Measurements from ENCODE around the gene OGFOD2.
A peak's percentile ranks its signal among the peaks of the same experiment; 100 is the strongest.

The OGFOD2 gene

DNA sequence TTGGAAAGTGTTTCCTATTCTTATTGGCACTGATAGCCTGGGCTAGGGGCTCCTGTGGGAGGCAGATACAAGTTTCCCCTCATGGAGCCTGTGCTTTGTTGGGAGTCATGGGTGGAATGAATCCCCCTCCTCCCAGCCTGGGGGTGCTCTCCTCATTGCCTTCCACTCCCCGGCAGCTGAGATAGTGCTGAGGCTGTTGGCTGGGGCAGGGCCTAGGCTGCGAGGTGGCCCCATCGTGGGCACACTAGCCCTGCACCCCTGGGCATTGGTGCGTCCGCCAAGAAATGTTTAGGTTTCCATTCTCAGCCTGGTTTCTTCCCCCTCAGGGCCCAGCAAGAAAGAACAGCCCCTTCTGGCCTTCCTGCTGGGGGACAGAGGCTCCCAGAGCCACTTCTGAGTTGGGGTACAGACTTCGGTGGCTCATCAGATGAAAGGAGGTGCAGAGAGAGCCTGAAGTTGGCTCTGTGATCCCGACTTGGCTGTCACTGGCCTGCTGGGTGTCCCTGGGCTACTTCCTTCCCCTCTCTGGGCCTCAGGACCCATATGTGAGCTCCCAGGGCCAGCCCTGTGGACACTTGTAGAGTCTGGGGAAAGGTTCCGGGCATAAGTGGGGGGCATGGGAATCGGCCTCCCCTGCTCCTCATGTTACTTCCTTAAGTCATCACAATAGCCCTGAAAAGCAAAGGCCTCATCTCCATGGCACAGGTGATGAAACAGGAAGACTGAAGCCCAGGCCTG, 2.8 kb downstream of the OGFOD2 start:
- DNase-seq = no peak

DNA sequence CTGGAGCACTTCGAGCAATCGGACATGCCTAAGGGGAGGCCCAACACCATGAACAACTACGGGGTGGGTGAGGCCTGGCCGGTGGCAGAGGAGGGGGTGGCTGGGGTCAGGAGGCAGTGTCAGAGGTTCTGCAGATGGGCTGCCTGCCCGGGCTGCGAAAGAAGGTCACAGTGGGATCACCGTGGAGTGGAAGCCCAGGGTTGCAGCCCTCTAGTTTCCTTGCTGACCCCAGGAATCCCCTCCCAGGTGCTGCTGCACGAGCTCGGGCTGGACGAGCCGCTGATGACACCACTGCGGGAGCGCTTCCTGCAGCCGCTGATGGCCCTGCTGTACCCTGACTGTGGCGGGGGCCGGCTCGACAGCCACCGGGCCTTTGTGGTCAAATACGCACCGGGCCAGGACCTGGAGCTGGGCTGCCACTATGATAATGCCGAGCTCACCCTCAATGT, 3.5 kb downstream of the OGFOD2 start:
- no peak for DNase-seq

DNA sequence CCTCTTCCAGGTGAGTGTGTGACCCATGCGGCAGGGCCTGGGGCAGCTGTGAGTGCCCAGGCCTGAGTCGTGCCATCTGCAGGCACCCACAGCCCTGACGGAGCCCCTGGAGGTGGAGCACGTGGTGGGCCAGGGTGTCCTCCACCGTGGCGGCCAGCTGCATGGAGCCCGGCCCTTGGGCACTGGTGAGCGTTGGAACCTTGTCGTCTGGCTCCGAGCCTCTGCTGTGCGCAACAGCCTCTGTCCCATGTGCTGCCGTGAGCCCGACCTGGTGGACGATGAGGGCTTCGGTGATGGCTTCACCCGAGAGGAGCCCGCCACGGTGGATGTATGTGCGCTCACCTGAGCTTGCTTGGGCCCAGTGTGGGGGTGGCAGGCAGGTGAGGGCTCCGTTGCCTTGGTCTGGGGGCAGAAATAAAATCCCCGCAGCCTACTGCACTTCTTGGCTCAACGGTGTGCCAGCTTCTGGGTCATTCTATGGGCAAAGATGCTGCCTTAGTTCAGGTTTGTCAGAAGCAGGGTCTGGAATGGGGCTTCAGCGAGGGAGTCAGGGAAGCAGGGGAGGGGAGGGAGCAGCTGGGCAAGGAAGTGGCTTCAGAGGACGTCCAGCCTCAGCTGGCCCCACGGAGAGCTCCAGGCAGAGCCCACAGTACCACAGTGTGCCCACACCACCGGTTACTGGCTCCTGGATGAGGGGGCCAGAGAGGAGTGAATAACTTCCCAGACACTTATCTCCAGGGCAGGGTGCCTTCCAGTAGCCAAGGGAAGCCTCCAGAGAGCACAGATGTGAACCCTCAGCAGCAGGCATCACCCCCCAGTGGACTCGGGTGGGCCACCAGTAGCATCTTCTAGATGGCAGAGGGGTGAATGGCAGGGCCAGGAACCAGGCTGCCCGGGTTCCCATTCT, 4.2 kb downstream of the OGFOD2 start:
- DNase-seq = no peak

DNA sequence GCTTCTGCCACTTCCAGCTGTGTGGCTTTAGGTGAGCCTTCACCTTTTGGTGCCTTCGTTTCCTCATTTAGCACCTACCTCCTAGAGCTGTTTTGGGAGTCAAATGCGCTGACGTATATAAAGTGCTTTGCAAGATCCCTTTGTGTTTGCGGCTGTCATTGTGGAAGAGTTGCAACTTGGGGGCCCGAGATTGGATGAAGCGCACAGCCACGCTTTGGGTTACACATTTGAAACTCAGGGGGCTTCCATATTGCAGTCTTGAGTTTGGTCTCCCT, 4.8 kb downstream of the OGFOD2 start:
- DNase-seq = no peak

DNA sequence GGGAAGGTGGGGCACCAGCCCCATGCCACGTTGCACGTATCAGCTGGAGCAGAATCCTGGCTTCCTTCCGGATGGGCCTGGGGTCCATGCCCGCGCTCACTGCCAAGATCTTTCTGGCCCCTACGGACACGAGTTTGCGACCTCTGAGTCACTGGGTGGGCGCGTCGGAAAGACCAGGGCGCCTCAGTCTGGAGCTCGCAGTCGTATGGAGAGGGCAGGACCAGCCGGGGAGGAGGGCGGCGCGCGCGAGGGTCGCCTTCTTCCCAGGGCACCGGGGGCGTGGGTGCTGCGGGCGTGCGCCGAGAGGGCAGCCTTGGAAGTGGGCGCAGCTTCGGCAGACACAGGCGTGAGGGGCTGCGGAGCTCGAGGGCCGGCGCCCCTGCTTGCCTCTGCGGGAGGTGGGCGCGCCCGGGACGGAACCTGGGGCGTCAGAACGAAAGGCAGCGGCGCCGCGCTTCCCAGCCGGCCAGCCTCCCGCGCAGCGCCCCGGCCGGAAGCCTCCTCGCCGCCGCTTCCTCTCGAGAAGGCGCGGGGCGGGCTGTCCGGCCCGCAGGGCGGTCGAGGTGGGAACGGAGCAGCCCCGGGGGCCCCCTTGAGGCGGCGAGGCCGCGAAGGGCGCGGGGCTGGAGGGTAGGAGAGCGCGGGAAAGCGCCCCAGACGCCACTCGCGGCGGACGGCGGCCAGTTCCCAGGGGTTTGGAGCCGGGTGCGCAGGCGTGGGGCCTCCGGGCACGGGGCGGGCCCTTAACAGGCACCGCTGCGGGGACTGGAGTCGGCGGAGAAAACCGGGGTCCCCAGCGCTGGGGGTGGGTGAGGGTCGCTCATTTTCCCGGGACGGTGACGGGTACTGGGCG, 5.4 kb downstream of the OGFOD2 start, which contains the start of gene ARL6IP4:
Gene ARL6IP4 (plus strand): TSS at position 499 of the 853 bp plus-strand sequence. CDS start 459 bp downstream, outside the sequence.
- DNase-seq = peak; percentile 70

DNA sequence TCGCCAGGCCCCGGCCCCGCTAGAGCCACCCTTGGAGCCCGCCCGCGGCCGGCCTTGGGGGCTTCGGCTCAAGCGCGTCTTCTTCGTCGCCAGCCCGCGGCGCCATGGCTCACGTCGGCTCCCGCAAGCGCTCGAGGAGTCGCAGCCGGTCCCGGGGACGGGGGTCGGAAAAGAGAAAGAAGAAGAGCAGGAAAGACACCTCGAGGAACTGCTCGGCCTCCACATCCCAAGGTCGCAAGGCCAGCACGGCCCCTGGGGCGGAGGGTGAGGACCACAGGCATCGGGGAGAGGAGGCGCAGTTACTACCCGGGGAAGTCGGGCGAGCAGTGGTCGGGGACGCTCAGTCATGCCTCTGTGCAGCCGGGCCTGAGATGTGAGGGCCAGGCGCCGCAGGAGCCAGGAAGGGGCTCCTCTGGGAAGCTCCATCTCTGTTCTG, 6.0 kb downstream of the OGFOD2 start:
- no peak for DNase-seq

DNA sequence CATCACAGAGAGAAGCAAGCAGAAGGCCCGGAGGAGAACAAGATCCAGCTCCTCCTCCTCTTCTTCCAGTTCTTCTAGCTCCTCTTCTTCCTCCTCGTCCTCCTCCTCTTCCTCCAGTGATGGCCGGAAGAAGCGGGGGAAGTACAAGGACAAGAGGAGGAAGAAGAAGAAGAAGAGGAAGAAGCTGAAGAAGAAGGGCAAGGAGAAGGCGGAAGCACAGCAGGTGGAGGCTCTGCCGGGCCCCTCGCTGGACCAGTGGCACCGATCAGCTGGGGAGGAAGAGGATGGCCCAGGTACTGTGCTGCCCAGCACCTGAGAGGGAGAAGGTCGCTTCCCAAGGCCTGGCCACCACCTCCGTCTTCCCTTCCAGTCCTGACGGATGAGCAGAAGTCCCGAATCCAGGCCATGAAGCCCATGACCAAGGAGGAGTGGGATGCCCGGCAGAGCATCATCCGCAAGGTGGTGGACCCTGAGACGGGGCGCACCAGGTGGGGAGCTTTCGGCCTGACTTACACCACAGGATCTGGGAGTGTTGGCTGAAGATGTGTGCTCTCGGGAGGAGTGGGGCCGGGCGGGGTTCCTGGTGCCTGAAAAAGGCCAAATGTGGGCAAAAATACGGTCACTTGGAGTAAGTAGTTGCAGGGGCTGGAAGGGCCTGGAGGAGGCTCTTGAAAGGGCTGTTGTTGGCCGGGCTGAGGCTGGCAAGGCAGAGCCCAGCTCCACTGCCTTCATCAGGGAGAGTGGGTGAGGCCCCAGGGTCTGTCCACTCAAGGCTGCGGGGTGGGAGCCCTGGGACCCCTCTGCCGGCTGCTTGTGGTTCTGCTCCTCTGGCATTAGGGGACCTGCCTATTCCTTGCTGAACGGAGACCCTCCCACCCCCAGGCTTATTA, 6.8 kb downstream of the OGFOD2 start:
- DNase-seq = no peak

DNA sequence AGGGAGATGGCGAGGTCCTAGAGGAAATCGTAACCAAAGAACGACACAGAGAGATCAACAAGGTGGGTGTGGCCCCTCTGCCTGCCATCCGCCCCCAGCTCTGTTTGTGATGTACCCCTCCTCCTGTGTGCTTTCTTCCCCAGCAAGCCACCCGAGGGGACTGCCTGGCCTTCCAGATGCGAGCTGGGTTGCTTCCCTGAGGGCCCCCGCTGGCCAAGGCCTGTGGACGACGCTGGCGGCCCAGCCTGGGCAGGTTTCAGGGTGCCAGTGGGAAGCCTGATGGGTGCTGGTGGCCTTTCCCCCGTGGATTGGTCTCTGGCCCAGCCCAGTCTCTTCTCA, 7.4 kb downstream of the OGFOD2 start:
- DNase-seq = no peak

DNA sequence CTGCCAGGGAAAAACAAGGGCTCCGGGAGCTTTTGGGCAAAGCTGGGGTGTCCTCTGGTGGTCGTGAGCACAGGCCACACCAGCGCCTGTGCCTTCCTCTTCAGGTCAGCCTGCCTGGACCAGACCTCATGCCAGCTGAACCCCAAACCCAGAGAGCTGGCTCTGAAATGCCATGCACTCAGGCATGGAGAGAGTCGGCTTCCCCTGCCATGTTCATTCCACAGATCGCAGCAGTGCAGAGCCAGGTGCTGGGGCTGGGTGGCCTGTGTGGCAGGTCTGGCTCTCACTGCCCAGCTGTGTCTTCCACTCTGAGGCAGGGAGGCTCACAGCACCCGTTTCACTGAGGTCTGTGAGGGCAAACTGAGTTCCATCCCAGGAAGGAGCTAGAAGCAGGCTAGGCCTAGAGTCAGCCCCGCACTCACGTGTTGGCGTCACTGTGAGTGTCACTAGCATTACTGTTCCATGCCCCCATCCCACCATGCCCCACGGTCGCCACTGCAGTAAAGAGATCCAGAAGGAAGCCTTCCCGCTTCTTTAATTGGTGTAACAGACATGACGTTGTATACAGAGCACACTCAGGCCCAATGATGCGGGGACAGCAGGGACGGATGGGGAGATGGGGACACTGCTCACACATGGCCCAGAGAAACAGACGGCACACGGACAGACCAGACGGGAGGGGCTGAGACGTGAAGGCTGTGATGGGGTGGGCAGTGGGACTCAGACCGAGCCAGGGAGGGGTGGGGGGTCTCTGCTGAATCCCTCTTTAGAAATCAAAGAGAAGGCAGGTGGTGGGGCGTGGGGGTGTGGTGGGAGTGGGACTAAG, 8.1 kb downstream of the OGFOD2 start:
- DNase-seq = no peak

DNA sequence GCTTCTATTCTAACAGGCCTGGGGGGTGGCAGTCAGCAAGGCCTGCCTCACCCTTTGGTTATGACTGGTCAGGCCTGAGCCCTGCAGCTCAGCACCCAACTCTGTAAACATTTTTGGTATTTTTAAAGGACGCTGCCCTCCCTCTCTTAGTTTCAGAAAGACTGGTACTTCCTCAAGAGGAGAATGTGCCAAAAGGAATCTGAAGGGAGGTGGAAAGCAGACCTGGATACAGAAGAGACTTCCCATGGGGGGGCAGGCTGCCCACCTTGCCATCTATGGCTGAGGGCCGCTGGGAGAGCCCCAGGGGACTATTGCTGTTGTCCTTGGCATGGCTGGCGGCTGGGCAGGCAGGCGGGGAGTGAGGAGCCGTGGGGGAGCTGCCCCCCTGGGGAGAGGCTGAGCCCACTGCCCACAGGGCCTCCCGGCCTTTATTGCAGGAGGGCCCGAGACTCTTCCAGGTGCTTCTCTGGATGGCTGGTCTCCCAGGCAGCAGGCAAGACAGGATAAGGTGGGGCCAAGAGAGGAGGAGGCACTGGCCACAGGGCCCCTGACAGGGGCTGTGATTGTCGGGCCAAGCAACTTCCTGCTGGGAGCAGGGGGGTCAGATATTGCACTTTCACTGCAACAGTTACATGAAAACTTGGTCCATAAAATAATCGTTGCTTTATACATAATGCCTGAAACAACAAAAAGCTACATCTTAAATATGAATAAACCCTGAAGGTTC, 8.9 kb downstream of the OGFOD2 start:
- DNase-seq = no peak

DNA sequence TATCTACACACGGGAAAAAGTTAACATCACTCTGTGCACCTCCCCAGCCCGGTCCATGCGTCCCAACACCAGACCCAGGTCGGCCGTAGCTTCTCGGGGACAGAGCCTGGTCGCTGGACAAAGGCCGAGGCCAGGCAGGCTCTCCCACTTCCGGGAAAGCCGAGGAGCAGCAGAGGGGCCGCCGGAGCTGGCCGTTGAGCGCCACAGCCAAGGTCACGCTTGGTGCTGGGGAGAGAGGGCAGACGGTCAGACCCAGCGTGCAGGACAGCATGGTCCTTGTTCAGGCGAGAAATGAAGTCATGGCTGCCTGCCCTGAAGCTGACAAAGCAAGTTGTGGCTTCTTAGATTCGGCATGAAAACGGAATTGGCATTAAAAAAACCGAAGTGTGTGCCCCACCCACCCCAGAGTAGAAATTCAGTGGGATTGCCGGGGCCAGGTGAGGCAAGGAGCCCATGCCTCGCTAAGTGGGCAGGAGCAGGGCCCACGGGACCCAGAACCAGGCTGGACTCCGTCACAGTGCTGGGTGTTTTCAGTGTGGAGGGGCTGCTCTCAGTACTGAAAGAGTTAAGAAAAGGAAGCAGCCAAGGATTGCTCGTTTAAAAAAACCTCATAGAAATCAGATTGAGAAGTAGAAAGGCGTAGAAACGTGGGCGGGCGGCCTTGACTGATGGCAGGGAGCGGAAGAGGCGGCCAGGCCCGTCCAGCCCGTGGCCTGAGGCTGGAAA, 9.7 kb downstream of the OGFOD2 start:
- DNase-seq = no peak

DNA sequence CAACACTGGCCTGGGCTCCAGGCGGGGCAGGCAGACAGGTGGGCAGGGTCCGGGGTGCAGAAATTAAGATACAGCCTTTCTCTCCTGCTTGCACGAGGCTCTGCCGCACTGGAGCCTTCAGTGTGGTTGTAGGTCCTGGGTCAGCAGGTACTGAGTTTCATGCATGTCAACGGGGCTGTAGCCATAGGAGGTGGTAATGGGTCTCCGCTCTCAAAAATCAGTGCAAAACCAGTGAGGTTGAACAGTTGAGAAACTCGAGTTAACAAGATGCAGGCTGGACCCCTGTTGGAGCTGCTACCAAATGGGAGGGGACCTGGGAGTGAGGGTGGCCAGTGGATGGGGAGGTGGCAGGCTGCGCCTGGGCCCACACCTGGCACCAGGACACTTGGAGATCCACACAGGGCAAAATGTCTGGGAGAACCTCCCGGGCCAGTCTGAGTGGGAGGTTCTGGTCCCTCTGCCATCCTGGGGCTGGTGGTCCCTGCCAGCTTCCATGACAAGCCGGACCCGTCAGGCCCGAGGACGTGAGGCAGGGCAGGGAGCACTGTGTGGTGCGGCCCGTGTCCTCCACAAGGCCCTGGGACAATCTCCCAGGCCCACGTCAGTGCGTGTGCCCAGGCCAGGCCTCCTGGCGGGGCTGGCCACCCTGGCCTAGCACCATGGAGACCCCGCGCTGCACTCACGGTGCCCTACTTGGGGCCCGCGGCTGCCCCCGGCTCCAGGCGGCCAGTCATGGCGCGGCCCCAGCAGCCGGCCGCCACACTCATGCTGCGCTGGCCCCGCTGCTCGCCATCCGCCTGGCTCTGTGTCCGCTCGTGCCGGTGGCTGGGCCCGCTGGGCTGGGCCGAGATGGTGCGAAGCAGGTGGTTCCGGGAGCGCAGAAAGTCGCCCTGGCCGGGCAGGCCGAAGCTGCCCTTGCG, 10.6 kb downstream of the OGFOD2 start:
- DNase-seq = no peak

DNA sequence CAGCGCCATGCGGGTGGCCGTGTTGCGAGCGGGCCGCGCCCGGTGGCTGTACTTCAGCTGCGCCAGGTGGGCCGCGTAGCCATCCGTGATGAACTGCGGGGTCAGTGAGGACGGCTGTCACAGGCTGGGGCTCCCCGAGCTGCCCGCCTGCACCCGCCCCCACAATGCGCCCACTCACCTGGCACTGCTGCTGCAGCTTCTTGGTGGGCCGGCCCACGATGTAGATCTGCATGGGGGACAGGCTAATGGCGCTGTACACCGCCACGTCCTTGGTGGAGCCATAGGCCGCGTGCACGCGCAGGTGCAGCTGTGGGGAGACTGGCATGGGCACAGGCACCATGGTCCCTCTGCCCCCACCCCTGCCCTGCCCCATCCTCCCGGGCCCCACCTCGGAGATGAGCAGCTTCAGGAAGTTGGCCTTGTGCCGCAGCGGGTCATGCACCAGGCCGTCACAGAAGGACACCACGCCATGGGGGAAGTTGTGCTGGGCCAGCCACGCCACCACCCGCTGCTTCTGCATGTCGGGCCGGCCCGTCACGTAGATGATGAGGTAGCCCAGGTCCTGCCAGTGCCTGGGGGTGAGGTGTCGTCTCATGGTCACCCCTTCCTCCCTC, 11.3 kb downstream of the OGFOD2 start:
- DNase-seq = no peak

DNA sequence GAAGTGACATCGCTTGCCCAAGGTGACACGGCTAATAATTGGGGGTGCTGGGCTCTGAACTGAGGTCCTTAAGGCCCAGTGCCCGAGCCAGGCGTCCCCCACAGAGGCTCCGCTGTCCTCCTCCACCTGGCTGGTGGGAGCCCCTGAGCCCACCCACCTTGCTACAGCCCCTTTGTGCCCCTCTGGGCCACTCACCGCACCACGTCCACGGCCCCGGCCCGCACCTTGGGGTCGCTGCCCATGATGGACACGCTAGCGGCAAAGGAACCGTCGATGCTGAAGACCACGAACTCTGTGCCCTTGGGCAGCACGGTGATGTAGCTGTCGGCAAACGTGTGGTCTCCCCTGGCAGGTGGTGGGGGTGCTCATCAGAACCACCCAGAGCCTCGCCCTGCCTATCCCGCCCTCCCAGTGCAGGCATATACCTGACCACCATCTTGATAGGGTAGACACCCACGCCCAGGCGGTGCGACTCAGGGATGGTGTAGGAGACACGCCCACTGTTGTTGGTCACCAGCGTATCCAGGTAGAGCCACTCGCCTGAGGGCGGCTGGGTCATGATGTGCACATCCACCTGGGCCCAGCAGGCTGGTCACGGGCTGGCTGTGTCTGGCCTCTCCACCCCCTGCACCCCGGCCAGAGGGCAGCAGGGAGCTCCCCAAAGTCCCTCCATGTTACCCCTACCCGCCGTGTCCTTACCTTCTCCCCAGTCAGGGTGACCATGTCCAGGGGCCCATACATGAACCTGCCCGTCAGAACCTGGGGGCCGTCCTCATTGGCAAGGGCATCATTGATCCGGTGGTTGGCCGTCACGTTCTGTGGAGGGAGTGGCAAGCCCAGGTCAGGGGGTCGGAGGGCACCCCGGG, 12.3 kb downstream of the OGFOD2 start:
- DNase-seq = no peak

DNA sequence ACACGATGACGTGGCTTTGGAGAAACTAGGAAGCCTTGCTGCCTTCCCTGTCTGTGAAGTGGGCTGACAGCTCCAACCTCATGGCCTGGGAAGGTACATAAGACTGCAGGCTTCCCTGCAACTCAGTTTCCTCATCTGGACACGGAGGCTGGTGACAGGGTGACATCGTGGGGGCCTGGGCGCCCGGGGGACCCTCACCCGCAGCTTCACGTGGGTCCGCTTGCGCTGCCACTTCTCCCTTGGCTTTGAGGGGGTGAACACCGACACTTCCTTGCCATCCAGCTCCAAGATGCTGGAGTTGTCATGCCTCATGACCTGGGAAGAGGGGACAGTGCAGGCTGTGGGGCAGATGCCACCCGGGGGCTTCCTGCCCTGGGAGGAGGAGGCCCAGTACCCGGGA, 13.0 kb downstream of the OGFOD2 start:
- DNase-seq = no peak

DNA sequence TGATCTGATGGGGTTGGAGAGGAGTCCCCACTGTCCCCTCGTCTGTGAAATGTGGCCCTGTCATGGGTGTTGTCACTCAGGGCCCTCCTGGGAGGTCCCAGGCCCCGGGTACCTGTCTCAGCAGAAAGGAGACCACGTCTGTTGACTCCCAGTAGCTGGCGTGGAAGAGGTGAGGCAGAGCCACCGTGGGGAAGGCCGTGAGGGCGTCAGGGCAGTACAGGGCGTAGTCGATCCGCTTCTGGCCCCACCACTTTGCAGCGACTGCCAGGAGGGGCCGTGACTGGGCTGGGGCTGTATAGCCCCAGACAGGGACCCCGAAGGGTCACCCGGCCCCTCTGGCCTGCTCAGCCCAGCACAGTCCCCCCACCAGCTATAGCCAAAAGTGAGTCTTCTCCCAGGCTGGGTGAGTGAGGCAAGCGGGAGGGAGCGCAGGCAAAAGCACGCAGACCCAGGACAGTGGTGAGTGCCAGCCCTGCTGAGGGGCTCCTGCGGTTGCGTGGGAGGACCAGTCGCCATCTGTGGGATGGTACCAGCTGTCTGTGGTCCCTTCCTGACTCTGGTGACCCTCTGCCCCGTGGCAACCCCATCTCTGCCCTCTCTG, 13.7 kb downstream of the OGFOD2 start:
- no peak for DNase-seq

Measured in stimulated activated CD4-positive, alpha-beta T cell treated with anti-CD3 and anti-CD28 coated beads, Interleukin-4, amount 100 ng/mL, for 1 hour (primary cell).